ENCODE results near the gene MTARC2.

GRCh38 chr1:220769205-220769604, 21.1 kb downstream of the MTARC2 start:
- TF ChIP-seq CTCF (conservative IDR thresholded peaks at IDR 0.05; ENCODE audit: low read depth, low read length) = no peak
- TF ChIP-seq EZH2 (IDR thresholded peaks at IDR 0.05; ENCODE audit: borderline replicate concordance, low read depth, low read length, poor library complexity, severe bottlenecking) = no peak
